Spleen (tissue), 7 donors: ENCODE results near the gene DEPP1.

ENCODE experiments used
- POLR2A ChIP-seq, 3 donors: fragments of 450-650 bp; IDR thresholded peaks; one replicate each; pipeline ENCODE4 v1.5.1; 2017; ENCODE audit warnings: antibody characterized with exemption in 3 of 3, mild to moderate bottlenecking in 1 of 3
- POLR2AphosphoS5 ChIP-seq, 3 donors: sonication (generic); formaldehyde crosslinking; IDR thresholded peaks; one replicate each; pipeline ENCODE4 v1.5.1; 2017; ENCODE audit warnings: antibody characterized with exemption in 3 of 3
- TF ChIP-seq, protein P1 (sequence below), 11 experiments: fragments of 200-600 bp in 7 of 11; fragments of 450-650 bp in 4 of 11; sonication (generic) in 4 of 11; IDR thresholded peaks in 8 of 11; conservative IDR thresholded peaks in 3 of 11; 1 replicate in 7 of 11; 2 replicates in 4 of 11; pipeline versions ENCODE4 v1.4.0 to v1.8.0; 2016 to 2021; ENCODE audit warnings: antibody characterized with exemption in 11 of 11, inconsistent platforms in 4 of 11, mild to moderate bottlenecking in 1 of 11
- donor health status: DM: no; HTN: no; CAD: no; lungs with moderate emphysema.
- donor health status: DM: no; HTN: no; CAD: no.
- donor health status: DM: no; HTN: no; CAD: no.

- TF ChIP-seq, protein P1, sequence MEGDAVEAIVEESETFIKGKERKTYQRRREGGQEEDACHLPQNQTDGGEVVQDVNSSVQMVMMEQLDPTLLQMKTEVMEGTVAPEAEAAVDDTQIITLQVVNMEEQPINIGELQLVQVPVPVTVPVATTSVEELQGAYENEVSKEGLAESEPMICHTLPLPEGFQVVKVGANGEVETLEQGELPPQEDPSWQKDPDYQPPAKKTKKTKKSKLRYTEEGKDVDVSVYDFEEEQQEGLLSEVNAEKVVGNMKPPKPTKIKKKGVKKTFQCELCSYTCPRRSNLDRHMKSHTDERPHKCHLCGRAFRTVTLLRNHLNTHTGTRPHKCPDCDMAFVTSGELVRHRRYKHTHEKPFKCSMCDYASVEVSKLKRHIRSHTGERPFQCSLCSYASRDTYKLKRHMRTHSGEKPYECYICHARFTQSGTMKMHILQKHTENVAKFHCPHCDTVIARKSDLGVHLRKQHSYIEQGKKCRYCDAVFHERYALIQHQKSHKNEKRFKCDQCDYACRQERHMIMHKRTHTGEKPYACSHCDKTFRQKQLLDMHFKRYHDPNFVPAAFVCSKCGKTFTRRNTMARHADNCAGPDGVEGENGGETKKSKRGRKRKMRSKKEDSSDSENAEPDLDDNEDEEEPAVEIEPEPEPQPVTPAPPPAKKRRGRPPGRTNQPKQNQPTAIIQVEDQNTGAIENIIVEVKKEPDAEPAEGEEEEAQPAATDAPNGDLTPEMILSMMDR (IDR thresholded peaks at IDR 0.05 in 8 of 11, conservative IDR thresholded peaks at IDR 0.05 in 3 of 11) = no peak
- TF ChIP-seq POLR2AphosphoS5 (IDR thresholded peaks at IDR 0.05) (no peak), POLR2A (IDR thresholded peaks at IDR 0.05) (no peak)
Measured at GRCh38 chr10:44967616-44968015, 11.0 kb downstream of the DEPP1 start.
